Stimulated activated CD8-positive, alpha-beta memory T cell treated with anti-CD3 and anti-CD28 coated beads, Interleukin-15, amount 100 ng/mL, for 24 hours (primary cell): ENCODE data around the gene BCCIP.
A peak's percentile ranks its signal among the peaks of the same experiment; 100 is the strongest.

ENCODE experiments used
- DNase-seq: peaks from one replicate; pipeline ENCODE4 v3.0.0-alpha.2; 2020; ENCODE audit warnings: low read depth

Gene BCCIP

DNA sequence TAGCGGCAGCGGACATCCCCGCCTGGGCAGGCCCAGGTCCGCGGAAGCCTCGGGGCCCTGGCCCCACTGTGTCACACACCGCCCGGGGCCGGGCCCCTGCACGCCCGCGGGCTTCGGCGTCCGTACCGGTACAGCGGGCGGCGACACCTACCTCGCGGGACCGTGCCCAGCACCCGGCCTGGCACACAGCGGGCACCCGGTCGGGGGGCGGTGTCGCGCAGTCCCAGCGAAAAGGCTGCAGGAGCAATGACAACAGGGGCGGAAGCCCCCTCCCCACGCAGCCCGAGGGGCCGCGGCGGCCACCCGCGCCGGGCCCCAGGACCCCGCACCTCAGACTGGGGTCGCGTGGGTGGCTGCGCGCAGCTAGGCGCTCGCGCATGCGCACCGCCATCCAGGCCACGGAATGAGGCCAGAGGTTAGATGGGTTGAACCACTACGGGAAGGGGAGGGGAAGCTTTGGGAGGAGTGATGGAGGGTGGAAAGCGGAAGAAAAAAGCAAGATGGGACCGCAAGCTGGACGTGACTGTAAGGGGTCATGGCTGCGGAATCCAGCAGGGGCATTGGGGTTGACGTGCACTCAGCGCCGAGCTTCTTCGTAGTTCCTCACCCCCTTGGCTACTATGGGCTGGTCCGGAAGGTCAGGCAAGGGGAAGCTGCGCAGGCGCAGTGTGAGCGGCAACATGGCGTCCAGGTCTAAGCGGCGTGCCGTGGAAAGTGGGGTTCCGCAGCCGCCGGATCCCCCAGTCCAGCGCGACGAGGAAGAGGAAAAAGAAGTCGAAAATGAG lies at the start of gene BCCIP, which contains the start of gene UROS:
BCCIP (plus strand) TSS at position 669 of the 785 bp plus-strand sequence; CDS start at position 681, 12 bp downstream.
UROS (minus strand) TSS at position 381 of the 785 bp plus-strand sequence. CDS start 6,759 bp downstream, outside the sequence.
- DNase-seq = peak; percentile 77

DNA sequence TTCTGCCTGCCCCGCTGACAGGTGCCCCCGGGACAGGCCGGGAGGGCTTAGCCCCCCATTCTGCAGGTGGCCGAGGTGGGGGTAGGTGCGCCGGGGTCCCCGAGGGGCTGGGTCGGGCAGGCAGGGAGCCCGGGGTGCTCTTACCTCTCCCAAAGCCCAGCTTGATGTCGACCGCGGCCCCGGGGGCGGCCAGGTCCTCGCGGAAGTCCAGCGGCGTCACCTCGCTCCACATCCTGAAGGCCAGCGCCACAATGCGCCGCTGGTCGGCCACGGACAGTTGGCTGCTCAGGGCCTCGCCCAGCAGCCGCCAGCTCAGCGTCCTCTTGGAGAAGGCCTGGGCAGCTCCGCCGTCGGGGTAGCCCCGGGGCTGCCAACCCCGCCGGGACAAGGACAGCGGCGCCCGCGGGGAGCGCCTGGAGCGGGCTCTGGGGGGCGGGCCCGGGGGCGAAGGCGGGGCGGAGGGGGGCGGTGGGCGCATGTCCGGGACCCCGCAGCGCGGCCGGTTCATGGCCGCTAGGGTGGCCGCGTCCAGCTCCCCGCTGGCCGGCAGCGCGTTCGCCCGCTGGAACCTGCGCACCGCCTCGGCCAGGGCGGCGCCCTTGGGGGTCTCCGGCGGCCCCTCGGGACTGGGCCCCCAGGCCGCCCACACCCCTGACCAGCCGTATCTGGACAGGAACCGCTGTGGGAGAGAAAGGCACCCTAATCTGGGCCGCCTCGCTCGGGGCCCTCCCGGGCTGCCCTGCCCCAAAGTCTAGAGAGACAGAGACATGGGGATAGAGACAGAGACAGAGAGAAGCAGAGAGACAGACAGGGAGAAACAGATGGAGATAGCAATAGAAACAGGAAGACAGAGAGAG lies 49.4 kb upstream of the BCCIP start:
- DNase-seq = no peak

DNA sequence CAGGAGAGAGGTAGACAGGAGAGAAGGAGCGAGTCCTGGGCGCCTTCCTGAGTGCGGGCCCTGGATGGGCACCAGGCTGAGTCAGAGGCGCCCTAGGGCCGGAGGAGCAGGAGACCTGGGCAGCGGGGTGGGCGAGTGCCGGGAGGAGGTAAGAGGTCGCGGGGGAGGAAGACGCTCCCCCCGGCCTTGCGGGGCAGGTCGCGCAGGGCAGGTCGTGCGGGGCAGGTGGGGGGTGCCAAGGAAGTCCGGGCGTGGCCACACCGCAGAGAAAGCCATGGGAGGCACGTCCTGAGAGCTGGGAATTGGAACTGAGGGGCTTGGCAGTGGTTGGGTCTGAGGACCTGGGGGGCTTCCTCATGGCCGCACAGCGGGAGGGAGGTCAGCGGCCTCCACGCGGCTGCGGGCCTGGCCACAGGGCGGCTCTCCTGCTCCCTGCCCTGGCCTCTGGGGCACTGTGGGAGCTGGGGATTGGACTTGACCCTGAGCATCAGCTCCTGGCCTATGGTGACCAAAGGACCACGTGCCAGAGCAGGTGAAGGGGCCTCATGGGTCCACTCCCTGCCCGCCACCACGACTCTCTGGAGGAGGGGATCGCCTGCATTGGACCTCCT lies 48.7 kb upstream of the BCCIP start:
- DNase-seq = no peak

DNA sequence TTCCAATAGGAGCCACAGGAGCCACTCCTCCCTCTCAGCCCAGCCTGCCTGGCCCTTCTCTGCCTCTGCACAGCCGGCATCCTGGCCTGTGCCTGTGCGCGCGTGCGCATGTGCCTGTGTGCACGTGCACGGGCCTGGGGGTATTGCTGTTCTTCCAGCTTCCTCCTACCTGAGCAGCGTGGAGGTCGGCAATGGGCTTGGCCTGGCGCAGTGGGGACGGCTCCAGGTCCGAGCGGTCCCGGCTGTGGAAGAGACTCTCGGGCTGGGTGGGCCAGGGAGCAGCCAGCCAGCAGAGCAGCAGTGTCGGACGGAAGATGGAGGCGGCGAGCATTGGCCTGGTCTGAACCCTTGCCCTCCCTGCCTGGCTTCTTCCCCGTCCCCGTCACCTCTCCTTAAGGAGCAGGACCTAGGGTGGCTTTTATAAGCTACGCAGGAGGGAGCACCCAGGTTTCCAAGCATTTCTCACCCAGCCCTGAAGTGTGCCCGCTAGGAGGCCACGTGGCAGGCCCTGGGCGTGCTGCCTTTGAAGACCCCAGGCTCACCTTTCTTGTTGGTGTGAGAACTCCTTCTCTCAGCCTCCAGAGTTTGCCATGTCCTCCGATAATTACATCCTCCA lies 47.7 kb upstream of the BCCIP start, which contains the start of gene MMP21:
MMP21 (minus strand) TSS at position 331 of the 616 bp plus-strand sequence; CDS start at position 331, 0 bp downstream.
- DNase-seq = no peak

DNA sequence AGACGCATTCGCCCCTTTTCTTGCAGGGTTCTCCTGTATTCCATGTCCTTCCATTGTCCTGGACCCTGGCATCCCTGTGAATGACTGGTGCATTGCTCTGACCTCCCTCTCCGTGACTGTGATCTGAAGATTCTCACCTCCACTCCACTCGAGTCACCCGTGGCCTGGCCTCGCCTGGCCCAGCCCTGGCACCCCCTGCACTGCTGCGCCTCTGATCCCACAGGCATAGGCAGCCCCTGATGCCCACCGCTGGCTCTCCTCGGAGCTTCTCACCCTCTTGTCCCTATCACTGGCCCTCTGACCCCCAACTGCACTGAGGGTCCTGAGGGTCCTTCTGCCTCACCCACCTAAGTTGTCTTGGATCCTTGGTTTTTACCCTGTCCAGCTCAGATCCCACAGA lies 45.5 kb upstream of the BCCIP start:
- DNase-seq = no peak

DNA sequence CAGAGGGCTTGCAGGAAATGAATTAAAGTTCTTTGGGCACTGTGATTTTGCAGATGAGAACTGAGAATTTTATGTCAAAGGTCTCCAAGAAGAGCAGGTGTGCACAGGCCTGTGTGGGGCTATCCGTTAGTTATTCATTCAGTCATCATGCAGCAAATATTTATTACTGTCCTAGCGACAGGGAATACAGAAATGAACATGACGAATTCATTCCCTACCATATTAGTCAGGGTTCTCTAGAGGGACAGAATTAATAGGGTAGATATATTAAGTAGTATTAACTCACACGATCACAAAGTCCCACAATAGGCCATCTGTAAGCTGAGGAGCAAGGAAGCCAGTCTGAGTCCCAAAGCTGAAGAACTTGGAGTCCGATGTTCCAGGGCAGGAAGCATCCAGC lies 44.8 kb upstream of the BCCIP start:
- DNase-seq = no peak

DNA sequence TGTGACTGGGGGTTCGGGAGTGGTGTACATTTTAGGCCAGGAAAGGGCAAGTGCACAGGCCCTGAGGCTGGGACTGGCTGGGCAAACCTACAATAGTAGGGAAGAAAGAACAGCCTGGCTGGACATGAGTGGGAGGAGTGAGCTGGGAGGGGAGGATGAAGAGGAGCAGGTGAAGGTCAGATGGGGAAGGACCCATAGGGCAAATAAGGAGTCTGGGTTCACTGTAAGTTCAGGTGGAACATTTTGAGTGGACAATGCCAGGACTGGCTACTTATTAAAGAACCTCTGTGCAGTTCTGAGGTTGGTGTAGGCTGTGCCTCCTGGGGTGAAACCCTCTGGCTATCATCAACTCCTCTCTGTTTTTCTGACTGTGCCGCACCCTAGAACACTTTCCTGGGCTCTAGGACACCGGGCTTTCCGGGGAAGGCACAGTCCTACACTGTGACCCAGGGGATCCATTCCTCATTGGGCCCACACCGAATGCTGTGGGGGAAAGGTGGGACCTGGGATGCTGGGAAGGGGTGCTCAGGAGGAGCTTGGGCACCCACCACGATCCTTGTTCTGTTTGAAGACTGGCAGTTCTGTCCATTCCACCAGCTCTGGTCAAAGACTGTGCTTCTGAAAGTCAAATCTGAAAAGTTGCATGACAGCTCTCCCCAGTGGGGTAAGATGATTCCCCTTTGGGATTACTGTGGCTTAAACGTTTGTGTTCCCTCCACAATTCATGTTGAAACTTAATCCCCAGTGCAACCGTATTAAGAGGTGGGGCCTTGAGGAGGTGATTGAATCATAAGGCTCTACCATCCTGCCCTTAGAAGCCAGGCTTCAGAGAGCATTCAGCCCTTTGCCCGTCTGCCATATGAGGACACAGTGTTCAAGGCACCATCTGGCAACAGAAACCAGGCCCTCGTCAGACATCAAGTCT lies 43.7 kb upstream of the BCCIP start:
- no peak for DNase-seq

DNA sequence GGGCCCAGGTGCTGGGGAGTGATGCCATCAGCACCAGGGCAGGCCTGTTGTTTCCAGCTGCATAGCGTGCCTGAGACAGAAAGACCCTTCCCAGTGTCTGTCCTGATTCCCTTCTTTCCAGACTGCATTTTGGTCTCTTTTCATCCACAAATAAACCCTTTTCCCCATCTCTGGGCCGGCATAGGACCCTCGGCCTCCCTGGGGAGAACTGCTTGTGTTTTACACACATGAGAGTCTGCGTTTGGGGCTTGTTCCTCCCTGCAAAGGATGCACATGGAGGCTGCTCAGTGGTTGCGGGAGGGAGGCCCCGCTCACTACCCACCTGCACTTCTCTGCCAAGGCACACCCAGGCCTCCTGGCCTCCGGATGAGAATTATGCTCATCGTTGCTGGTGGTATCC lies 42.0 kb upstream of the BCCIP start:
- no peak for DNase-seq

DNA sequence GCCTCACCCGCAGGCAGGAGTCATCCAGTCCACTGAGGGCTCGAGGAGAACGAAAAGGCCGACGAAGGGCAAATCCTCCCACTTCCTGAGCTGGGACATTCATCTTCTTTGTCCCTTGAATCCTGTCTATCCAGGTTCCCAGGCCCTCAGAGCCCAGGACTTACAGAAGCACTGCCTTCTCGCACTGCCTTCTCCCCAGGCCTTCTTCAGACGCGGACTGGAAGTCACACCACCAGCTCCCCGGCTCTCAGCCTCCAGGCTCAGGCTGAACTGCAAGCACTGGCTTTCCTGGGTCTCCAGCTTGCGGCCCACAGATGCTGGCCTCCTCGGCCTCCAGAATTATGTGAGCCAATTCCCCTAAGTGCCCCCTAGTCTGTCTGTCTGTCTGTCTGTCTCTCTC lies 41.3 kb upstream of the BCCIP start:
- no peak for DNase-seq

DNA sequence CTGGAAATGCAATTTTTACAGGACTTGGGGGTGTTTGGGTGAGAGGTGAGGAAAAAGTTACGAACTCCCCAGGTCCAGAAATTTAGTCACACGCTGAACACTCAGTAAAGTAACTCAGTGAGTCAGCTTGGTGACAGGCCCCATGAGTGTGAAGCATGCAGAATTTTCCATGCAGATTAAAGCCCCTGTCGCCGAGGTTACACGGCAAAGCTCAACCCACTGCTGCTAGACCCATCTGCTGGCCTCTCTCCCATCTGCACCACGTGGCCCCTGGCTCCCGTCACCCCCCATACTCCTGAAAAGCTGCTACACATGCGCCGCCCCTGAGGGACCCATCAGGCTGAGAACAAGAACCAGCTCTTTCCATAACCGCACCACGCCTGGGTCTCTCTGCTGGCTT lies 40.7 kb upstream of the BCCIP start:
- no peak for DNase-seq

DNA sequence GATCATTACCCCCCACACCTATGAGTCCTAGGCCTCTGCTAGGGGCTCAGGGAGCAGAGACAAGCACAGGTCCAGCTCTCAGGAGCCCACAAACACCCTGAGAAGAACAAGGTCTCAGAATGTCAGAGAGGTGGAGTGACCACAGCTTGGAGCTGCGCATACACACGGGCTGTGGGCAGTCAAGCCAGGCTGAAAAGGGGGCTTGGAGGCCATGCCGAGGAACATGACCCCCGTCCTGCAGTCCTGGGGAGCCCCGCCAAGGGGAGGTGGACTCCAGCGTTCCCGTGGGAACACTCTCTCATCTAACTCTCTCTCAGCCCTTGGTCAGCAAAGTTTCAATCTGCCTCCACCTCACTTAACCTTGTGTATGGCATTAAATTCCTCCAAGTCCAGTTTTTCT lies 39.9 kb upstream of the BCCIP start:
- DNase-seq = no peak

DNA sequence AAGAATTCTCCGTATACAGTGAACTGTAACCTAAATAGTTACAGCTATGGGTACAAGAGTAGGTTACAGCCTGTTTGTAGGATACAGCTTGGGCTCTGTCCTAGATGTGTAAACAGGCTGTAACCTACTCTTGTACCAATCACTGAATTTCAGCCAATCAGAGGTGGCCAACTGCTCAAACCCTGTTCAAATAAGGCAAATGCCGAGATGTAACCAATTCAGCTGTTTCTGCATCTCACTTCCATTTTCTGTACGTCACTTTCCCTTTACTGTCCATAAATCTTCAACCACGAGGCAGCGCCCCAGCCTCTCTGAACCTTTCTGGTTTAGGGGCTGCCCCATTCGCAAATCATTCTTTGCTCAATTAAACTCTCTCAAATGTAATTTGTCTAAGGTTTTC lies 39.4 kb upstream of the BCCIP start:
- DNase-seq = no peak

DNA sequence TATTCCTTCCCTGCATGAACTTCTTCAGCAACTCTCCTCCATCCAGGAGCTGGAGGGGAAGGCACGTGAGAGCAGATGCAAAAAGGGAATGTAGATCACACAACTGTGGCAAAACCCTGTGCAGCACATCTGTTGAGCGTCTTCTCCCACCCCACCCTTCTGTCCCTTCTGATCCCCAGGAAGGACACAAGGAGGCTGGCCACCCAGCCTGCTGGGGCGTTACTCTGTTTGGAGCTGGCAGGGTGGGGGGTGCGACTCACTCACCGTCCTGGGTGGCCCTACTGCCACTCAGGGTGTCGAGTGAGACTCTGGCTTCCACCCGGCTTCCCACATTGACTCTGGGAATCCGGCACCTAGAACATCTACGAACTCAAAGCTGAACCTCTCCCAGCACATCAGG lies 37.6 kb upstream of the BCCIP start:
- no peak for DNase-seq

DNA sequence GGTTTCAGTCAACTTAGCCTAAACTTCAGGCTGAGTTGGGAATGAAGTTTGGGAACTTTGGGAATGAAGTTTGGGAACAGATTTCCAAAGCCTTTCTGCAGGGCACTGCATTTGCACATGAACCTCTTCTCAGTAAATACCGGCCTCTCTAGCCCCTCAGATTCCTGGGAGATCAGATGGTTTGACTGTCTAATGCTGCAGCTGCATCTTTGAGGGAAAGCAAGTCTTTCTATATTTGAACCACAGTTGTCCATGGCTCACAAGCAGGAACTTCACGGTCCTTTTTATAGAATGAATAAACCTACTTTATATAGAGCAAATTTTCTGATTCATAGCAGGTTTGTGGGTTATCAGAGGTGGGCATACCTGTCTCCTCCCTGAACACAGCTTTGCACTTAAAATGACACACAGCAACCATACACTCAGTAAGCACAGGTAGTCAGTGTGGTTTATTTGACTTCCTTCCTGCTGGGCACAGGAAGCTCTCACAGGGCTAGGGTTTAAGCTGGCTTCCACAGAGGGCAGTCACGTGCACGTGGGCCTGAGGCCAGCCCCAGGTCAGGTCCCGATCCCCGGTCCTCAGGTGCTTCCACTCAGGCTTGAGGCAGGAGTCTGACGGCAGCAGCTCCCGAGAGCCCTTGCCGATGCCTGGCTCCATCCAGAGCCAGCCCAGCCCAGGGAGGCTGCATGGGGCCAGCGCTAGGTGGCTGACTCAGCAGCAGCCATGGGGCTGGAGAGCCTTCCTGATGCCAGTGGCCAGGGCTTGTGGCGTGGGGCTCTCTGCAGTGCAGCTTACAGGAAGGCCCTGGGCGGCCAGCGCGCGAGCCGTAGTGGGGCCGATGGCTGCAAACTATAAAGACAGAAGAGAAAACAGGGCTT lies 35.0 kb upstream of the BCCIP start:
- DNase-seq = no peak

DNA sequence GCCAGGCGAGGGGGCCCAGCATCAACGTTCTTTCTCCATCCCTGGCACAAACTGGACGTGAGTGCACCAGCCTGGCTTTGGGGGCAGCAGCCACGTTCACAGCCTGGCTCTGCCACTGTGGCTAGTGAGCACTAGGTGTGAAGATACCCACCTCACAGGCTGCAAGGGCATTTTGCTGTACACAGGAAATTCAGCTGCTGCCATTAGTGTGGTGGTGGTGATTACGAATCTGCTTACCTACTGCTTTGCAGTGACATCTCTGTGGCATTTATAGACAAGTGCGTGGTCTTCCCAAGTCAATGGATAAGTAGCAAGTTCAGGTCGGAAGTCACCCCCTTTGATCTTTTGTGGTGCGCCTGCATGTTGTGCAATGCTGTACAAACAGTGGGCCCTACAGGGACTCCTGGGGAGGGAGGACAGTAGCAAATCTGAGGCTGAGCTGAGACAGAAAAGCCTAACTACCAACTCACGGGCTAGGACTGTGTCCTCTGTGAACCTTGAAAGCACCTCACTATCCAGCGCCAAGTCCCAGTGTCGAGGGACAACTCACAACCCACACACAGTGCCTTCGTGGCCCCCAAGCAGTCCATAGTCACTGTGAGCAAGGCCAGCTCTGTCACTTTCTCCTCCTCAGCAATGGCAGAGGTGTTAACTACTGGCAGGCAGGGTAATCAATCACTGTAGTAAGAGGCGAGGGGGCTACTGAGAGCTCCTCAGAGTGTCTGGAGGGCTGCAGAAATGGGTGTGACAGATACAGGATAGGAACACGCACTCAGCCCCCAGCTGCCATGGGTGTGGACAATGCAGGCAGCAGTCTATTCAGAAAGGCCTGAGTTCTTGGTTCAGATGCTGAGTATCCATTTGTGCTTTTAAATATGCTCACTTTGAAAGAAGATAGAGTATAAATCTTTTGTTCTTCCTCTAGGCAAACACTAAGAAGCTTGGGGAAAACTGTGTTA lies 30.7 kb upstream of the BCCIP start:
- DNase-seq = no peak

DNA sequence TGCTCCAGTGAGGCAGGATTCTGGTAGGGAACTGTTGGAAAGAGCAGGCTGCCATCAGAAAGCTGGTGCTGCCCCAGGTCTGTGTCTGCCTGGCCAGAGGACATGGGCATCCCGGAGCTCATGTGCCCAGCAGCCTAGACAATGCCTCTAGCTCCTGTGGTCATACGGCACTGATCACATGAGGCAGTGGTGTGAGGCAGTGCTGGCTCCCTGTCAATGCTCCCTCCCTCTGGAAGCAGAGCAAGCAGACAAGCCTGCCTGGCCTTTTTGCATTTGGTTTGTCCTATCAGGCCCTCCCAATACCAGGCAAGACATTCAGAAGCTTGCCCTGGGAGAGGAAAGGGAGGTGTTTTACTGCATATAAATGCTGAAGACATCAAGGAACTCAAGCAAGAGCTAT lies 28.2 kb upstream of the BCCIP start:
- no peak for DNase-seq

DNA sequence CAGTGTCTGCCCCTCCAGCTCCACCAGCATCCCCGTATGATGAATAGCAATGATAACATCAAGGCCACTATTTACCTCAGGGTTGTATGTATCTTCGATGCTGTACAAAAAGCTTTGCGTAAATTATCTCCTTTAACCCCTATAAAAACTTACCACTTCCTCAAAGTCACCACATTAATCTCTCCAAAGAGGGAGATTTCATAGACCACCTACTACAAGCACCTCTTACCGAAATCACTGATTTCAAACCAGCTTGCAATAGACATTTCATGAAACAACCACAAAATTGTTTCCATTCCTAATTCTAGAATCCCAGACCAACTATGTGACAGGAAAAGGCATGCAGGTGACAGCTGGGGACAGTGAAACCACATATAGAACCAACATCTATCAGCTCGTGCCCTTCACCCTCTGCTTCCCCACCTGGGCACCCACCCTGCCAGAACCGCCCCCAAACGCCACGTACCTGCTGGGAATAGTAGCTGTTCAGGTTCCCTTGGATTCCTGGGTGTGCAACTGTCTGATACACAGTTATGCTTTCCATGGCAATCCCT lies 27.6 kb upstream of the BCCIP start:
- no peak for DNase-seq

DNA sequence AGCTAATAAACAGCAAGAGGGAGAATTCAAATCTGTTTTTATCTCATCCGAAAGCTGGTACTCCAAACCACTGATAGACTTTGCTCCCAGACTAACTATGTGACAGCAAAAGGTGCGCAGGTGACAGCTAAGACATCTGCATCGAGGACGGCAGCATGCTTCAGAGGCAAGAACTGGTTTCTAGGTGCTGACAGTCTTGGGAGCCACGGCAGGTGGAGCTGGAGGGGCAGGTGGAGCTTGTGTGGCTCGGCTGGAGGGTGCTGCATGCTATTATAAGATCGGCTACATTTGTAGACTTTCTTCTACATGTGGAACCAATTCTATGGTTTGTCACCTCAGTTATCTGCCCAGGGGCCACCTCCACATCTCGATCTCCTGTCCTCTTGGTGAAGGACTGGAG lies 25.9 kb upstream of the BCCIP start:
- no peak for DNase-seq
